OCI-LY7 (cell line): ENCODE measurements around the gene KRT13. TPM values are rescaled to one million over a fixed set of nuclear protein-coding genes. Genes with fewer than 3 reads are reported as not detected.

Experiments used
- BruUV-seq: library from RNA; stranded (reverse); fragments of 400-500 nt; replicated peaks from 2 replicates; lab custom pipeline; 2021; lab: Mats Ljungman, UMichigan
- CTCF ChIA-PET: fragments of 300-600 bp; sonication (Branson Sonifier 250); formaldehyde crosslinking; loops from one replicate; lab custom pipeline; 2022; ENCODE audit warnings: antibody characterized with exemption; ENCODE audit not compliant: unreplicated experiment; lab: Charles Lee
- POLR2A ChIA-PET: fragments of 300-600 bp; sonication (Branson Sonifier 250); formaldehyde crosslinking; loops from one replicate; lab custom pipeline; 2022; ENCODE audit warnings: antibody characterized with exemption; lab: Charles Lee
- DNase-seq: peaks from one replicate; pipeline ENCODE4 v3.0.0-alpha.2; 2015; ENCODE audit warnings: low spot score
- H2AFZ ChIP-seq: fragments of 200-600 bp; sonication (generic), shearing (Covaris generic); 2 replicates; pipeline ENCODE4 v1.6.1; 2014; ENCODE audit warnings: mild to moderate bottlenecking, antibody characterized with exemption, low read length, moderate library complexity
- H3K27ac ChIP-seq: fragments of 200-600 bp; sonication (generic); 2 replicates; pipeline ENCODE4 v1.5.1; 2014; ENCODE audit warnings: mixed run types, low read depth, mild to moderate bottlenecking, moderate library complexity, low read length, inconsistent platforms; ENCODE audit not compliant: poor library complexity, severe bottlenecking
- H3K36me3 ChIP-seq: fragments of 200-600 bp; sonication (generic); 2 replicates; pipeline ENCODE4 v1.6.1; 2014; ENCODE audit warnings: mild to moderate bottlenecking, antibody characterized with exemption, low read length, moderate library complexity, mixed read lengths; ENCODE audit not compliant: insufficient read depth
- H3K4me1 ChIP-seq: fragments of 200-600 bp; sonication (generic); 2 replicates; pipeline ENCODE4 v1.5.1; 2014; ENCODE audit warnings: mild to moderate bottlenecking, low read length; ENCODE audit not compliant: insufficient read depth, poor library complexity, severe bottlenecking
- H3K4me2 ChIP-seq: fragments of 200-600 bp; sonication (generic); 2 replicates; pipeline ENCODE4 v1.6.1; 2014; ENCODE audit warnings: mild to moderate bottlenecking, low read length
- H3K4me3 ChIP-seq: fragments of 200-600 bp; sonication (generic); 2 replicates; pipeline ENCODE4 v1.5.1; 2014; ENCODE audit warnings: mild to moderate bottlenecking, low read depth, low read length; ENCODE audit not compliant: poor library complexity, severe bottlenecking
- H3K79me2 ChIP-seq: fragments of 200-600 bp; sonication (generic); 2 replicates; pipeline ENCODE4 v1.6.1; 2016; ENCODE audit warnings: low read depth, mild to moderate bottlenecking, low read length, moderate library complexity, mixed read lengths; ENCODE audit not compliant: insufficient read depth
- H3K9me2 ChIP-seq: fragments of 200-600 bp; sonication (generic); 2 replicates; pipeline ENCODE4 v1.6.1; 2016; ENCODE audit warnings: mild to moderate bottlenecking, low read length, mixed read lengths; ENCODE audit not compliant: insufficient read depth
- H3K9me3 ChIP-seq: fragments of 200-600 bp; sonication (generic); 2 replicates; pipeline ENCODE4 v1.6.1; 2014; ENCODE audit warnings: mild to moderate bottlenecking, mixed run types, low read length, mixed read lengths
- H4K20me1 ChIP-seq: fragments of 200-600 bp; sonication (generic); 2 replicates; pipeline ENCODE4 v1.6.1; 2014; ENCODE audit warnings: mild to moderate bottlenecking, antibody characterized with exemption, low read length, moderate library complexity, mixed read lengths; ENCODE audit not compliant: insufficient read depth
- CTCF ChIP-seq: fragments of 200-600 bp; sonication (generic); conservative IDR thresholded peaks from 2 replicates; pipeline ENCODE4 v1.5.1; 2014; ENCODE audit warnings: mild to moderate bottlenecking, antibody characterized with exemption, low read length, moderate library complexity, mixed read lengths
- EZH2phosphoT487 ChIP-seq: fragments of 200-600 bp; sonication (generic); IDR thresholded peaks from 2 replicates; pipeline ENCODE4 v1.6.1; 2018; ENCODE audit warnings: low read depth, borderline replicate concordance, mild to moderate bottlenecking, mixed run types, antibody characterized with exemption, low read length, moderate library complexity, mixed read lengths
- intact Hi-C: fragments of 100-400 bp; cut with micrococcal nuclease; formaldehyde crosslinking; loops from one replicate; pipeline ENCODE4 v1.10.0; 2022; ENCODE audit not compliant: unreplicated experiment
- total RNA-seq, 2 experiments: library from RNA; depleted of rRNA in 1 of 2; stranded (reverse); fragments of >200 nt in 1 of 2; shearing (Covaris generic) in 1 of 2; gene quantifications; 2 replicates each; pipeline ENCODE4 v1.2.3, GENCODE V29; 2014 to 2022

The KRT13 gene
- total RNA-seq, 2 experiments from 2014 or later: not detected

GRCh38 chr17:41522301-41523224 lies 17.2 kb upstream of the KRT13 start:
- H3K9me2 ChIP-seq: no peaks in the 10 kb centered on the region
- no peaks in the 10 kb centered on the region for H3K9me3 ChIP-seq
- no peak overlapping the region for H3K4me2 ChIP-seq
- H3K4me3 ChIP-seq: no peak overlapping the region
- no peaks in the 10 kb centered on the region for H3K4me1 ChIP-seq
- DNase-seq: no peak
- CTCF ChIA-PET: no interaction called here
- TF ChIP-seq CTCF (no peak), EZH2phosphoT487 (no peak)
- intact Hi-C loops: no loop called here
- H3K27ac ChIP-seq: no peak overlapping the region
- no peaks in the 10 kb centered on the region for H4K20me1 ChIP-seq
- H2AFZ ChIP-seq: no peak overlapping the region
- POLR2A ChIA-PET: no interaction called here
- BruUV-seq: no TSS peak
- no peaks in the 10 kb centered on the region for H3K36me3 ChIP-seq
- no peaks in the 10 kb centered on the region for H3K79me2 ChIP-seq

GRCh38 chr17:41521574-41522261 lies 16.3 kb upstream of the KRT13 start:
- Histone ChIP-seq H3K79me2 (no peaks in the 10 kb centered on the region), H3K9me3 (no peaks in the 10 kb centered on the region), H3K4me1 (no peaks in the 10 kb centered on the region), H3K4me2 (no peak overlapping the region), H3K36me3 (no peaks in the 10 kb centered on the region), H3K27ac (no peak overlapping the region), H3K9me2 (no peaks in the 10 kb centered on the region), H3K4me3 (no peak overlapping the region), H4K20me1 (no peaks in the 10 kb centered on the region), H2AFZ (no peak overlapping the region)
- no peak for TF ChIP-seq CTCF
- ChIA-PET POLR2A (no interaction called here), CTCF (no interaction called here)
- intact Hi-C loops: no loop called here
- BruUV-seq: no TSS peak
- no peak for DNase-seq
